Measurements from ENCODE around the gene PITRM1.

PITRM1 gene

GRCh38 chr10:3100856-3101640 is 71.5 kb downstream of the PITRM1 start:
- DNase-seq (ENCODE audit: low read depth in 2 of 2): no peak

GRCh38 chr10:3100093-3100792 is 72.3 kb downstream of the PITRM1 start:
- no peak for DNase-seq (ENCODE audit: low read depth in 2 of 2)

GRCh38 chr10:3099291-3100092 is 73.1 kb downstream of the PITRM1 start:
- no peak for DNase-seq (ENCODE audit: low read depth in 2 of 2)

GRCh38 chr10:3098689-3099088 is 73.9 kb downstream of the PITRM1 start:
- DNase-seq (ENCODE audit: low read depth in 2 of 2): no peak

- no peak for DNase-seq (ENCODE audit: low read depth in 2 of 2)
Measured at GRCh38 chr10:3097160-3097559, 75.4 kb downstream of the PITRM1 start.

- DNase-seq (ENCODE audit: low read depth in 2 of 2): no peak
Measured at GRCh38 chr10:3096149-3096548, 76.4 kb downstream of the PITRM1 start.

GRCh38 chr10:3095373-3096139 is 77.0 kb downstream of the PITRM1 start:
- peak; percentile 21 to 48 for DNase-seq (ENCODE audit: low read depth in 2 of 2)

- no peak for DNase-seq (ENCODE audit: low read depth in 2 of 2)
Measured at GRCh38 chr10:3094609-3095036, 78.0 kb downstream of the PITRM1 start.

GRCh38 chr10:3093996-3094395 is 78.6 kb downstream of the PITRM1 start:
- DNase-seq (ENCODE audit: low read depth in 2 of 2): no peak

GRCh38 chr10:3091921-3092320 is 80.7 kb downstream of the PITRM1 start:
- no peak for DNase-seq (ENCODE audit: low read depth in 2 of 2)

GRCh38 chr10:3090914-3091787 is 81.4 kb downstream of the PITRM1 start:
- DNase-seq (ENCODE audit: low read depth in 2 of 2): no peak

GRCh38 chr10:3090388-3090787 is 82.2 kb downstream of the PITRM1 start:
- DNase-seq (ENCODE audit: low read depth in 2 of 2): no peak

Measured in stimulated activated CD8-positive, alpha-beta memory T cell treated with anti-CD3 and anti-CD28 coated beads, Interleukin-15, amount 100 ng/mL, for 4 hours (primary cell).